ENCODE results near the gene CALML5. TPM values are rescaled to one million over a fixed set of nuclear protein-coding genes. Genes with fewer than 3 reads are reported as not detected.

The CALML5 gene
- total RNA-seq, 2 experiments from 2014 or later: not detected

DNA sequence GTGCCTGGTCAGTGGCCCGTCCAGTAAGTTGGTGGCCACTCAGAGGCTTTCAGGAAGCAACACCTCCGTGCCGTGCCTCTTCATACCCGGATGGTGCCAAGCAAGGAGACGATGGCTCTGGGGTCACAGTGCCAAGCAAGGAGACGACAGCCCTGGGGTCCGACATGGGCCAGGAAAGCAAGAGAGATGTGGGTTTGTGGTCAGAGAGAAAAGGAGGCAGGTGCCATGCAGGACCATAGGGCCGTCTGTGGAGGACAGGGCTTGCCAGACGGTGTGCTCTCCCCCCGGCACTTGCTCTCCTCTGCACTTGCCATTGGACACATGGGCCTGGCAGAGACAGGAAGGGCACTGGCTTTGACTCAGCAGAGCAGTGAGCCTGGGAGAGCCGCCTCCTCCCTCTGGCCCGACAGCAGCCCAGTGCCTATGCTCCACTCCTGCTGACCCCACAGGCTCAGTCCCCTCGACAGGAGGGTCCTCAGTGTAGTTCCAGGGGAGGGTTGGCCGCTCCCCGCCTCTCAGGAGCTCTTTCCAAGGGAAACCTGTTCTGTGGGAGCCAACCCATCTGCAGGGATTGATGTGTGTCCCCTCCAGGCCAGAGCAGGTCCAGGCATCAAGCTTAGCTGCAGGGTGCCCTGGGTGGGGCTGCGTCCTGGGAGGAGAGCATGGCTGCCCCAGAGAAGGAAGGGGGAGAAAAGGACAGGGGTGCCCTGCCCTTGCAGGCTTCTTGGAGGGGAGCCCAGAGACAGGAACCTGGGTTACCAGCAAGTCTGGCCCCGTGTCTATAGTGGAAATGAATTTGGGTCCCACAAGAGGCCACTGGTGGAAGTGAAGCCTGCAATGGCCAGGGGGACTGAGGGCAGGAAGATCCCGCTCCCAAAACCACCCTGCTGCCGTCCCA lies 7.6 kb upstream of the CALML5 start:
- Mint-ChIP-seq H3K9me3 (no peaks in the 10 kb centered on the region), H3K36me3 (no peaks in the 10 kb centered on the region), H3K4me1 (peaks cover 2% of the 10 kb centered on the region), H3K27me3 (peaks cover 11% of the 10 kb centered on the region), H3K27ac (no peak overlapping the region), H3K4me3 (no peak overlapping the region)
- POLR2A ChIA-PET: no interaction called here
- ATAC-seq (ENCODE audit: low read depth): no peak
- DNase-seq: peak; percentile 19

GRCh38 chr10:5506246-5506645 lies 6.9 kb upstream of the CALML5 start:
- DNase-seq (no peak), ATAC-seq (ENCODE audit: low read depth) (no peak)
- POLR2A ChIA-PET: no interaction called here
- H3K27ac Mint-ChIP-seq: no peak overlapping the region
- H3K4me1 Mint-ChIP-seq: peaks cover 2% of the 10 kb centered on the region
- H3K9me3 Mint-ChIP-seq: no peaks in the 10 kb centered on the region
- H3K27me3 Mint-ChIP-seq: peaks cover 13% of the 10 kb centered on the region
- H3K36me3 Mint-ChIP-seq: no peaks in the 10 kb centered on the region
- no peak overlapping the region for H3K4me3 Mint-ChIP-seq

DNA sequence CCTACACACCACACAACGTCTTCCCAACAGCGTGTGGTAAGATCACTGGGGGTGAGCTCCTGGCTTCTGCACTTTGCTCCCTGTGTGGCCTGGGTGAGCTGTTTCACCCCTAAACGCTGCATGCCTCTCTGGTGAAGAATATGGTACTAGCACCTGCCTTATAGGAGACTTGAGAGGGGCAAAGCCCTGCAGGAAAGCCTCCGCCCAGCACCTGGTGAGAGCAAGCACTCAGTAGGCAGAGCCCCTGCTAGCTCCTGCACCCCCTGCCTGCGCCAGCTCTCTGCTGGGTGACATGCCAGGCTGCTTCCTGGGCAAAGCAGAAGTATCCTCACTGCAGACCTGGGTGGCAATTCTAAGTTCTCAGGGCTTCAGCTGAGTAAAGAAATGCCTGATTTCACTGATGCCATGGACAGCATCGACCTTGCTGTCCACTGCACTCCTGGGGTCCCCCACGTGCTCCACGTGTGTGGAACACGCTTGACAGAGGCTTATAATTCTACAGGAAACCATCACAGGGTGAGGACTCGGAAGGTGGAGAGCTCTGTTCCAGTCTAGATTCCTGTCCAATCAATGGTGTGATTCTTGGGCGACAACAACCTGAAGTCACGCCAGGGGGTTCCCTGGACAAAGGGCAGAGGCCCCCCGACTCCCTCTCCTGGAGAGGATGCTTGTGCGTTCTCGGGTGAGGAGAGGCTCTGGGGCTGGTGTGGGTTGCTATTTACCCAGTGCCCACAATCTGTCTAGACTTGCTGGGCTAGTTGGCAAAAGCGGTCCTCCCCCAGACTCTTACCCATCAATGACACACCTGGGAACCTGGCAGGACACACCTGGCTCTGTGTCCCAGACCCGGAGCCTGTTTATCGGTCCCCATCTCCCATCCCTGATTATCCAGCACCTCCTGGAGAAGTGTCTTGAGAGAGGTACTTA lies 5.0 kb upstream of the CALML5 start:
- Mint-ChIP-seq H3K4me3 (no peak overlapping the region), H3K27me3 (peaks cover 22% of the 10 kb centered on the region), H3K4me1 (peaks cover 2% of the 10 kb centered on the region), H3K27ac (no peak overlapping the region), H3K9me3 (no peaks in the 10 kb centered on the region), H3K36me3 (no peaks in the 10 kb centered on the region)
- POLR2A ChIA-PET: no interaction called here
- ATAC-seq (ENCODE audit: low read depth) (no peak), DNase-seq (peak; percentile 14)

- Mint-ChIP-seq H3K4me3 (no peak overlapping the region), H3K4me1 (peaks cover 2% of the 10 kb centered on the region)
- POLR2A ChIA-PET: no interaction called here
Measured at GRCh38 chr10:5503477-5503835, 4.1 kb upstream of the CALML5 start.

GRCh38 chr10:5502571-5503476 lies 3.5 kb upstream of the CALML5 start:
- POLR2A ChIA-PET: no interaction called here
- DNase-seq (peak; percentile 15), ATAC-seq (ENCODE audit: low read depth) (no peak)
- H3K36me3 Mint-ChIP-seq: no peaks in the 10 kb centered on the region
- peaks cover 2% of the 10 kb centered on the region for H3K4me1 Mint-ChIP-seq
- H3K4me3 Mint-ChIP-seq: no peak overlapping the region
- no peaks in the 10 kb centered on the region for H3K9me3 Mint-ChIP-seq
- H3K27ac Mint-ChIP-seq: no peak overlapping the region
- H3K27me3 Mint-ChIP-seq: peaks cover 18% of the 10 kb centered on the region

More at GRCh38 chr10:5503477-5503835, 4.1 kb upstream of the CALML5 start:
- Mint-ChIP-seq H3K27me3 (peaks cover 18% of the 10 kb centered on the region), H3K27ac (no peak overlapping the region), H3K36me3 (no peaks in the 10 kb centered on the region), H3K9me3 (no peaks in the 10 kb centered on the region)
- DNase-seq (peak; percentile 15), ATAC-seq (ENCODE audit: low read depth) (no peak)

DNA sequence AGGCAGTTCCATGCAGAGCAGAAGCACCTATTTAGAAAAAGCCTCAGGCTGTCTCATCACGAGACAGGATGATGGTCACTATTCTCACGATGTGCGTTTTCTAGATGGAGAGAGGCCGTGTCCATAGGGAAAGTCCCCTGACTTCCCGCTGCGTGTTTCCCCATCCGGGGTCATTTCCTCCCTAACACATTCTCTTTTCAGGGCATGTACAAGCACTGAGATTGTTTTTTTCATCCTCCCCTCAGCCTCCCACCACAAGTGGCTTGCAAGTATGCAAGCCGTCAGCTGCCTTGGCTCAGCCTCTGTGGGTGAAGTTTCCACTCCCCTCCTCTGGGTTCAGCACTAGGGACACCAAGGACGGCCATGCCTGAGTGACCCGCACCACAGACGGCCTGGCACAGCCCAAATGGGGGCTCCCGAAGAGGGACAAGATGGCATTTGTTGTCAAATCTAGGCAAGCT lies 2.7 kb upstream of the CALML5 start:
- Mint-ChIP-seq H3K9me3 (no peaks in the 10 kb centered on the region), H3K27me3 (peaks cover 18% of the 10 kb centered on the region), H3K36me3 (no peaks in the 10 kb centered on the region), H3K4me3 (no peak overlapping the region), H3K27ac (no peak overlapping the region), H3K4me1 (peaks cover 2% of the 10 kb centered on the region)
- POLR2A ChIA-PET: no interaction called here
- ATAC-seq (ENCODE audit: low read depth) (no peak), DNase-seq (peak; percentile 19)

- H3K27me3 Mint-ChIP-seq: peaks cover 18% of the 10 kb centered on the region
- no peak for ATAC-seq (ENCODE audit: low read depth)
- no peaks in the 10 kb centered on the region for H3K36me3 Mint-ChIP-seq
- peaks cover 2% of the 10 kb centered on the region for H3K4me1 Mint-ChIP-seq
- no peak overlapping the region for H3K4me3 Mint-ChIP-seq
- DNase-seq: no peak
- no peak overlapping the region for H3K27ac Mint-ChIP-seq
- POLR2A ChIA-PET: interaction anchor here (1.4 kb wide), 1 partner anchor 51 kb away, joined by 3 read pairs; no protein-coding TSS in a partner anchor
- H3K9me3 Mint-ChIP-seq: no peaks in the 10 kb centered on the region
Measured at GRCh38 chr10:5500910-5501309, 1.5 kb upstream of the CALML5 start.

DNA sequence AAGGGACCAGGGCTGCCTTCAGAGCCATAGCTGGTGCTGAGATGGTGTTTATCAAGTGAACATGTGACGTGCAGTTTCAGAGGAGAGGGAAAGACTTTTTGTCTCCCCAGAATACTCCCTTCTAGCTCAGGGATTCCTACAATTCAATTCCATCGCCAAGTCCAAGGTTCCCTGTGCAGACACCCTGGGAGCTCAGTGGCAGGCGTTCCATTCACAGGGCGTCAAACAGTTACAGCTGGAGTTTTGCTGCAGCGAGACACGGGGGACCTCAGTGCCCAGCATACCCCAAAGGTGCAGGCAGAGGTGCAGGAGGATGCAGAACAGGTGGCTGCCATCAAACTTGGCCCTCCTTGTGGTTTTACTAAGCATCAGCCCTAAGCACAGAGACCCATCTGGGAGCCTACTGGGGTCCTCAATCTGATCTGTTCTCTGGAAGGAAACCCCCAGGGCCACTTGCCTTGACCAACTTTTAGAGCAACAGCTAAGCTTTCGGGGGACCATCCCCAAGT lies 846 bp upstream of the CALML5 start:
- Mint-ChIP-seq H3K36me3 (no peaks in the 10 kb centered on the region), H3K9me3 (no peaks in the 10 kb centered on the region), H3K4me1 (peaks cover 2% of the 10 kb centered on the region), H3K27ac (no peak overlapping the region), H3K4me3 (no peak overlapping the region), H3K27me3 (peaks cover 18% of the 10 kb centered on the region)
- POLR2A ChIA-PET: interaction anchor here (1.4 kb wide), 1 partner anchor 51 kb away, joined by 3 read pairs; no protein-coding TSS in a partner anchor
- ATAC-seq (ENCODE audit: low read depth) (no peak), DNase-seq (no peak)

- H3K4me1 Mint-ChIP-seq: peaks cover under 1% of the 10 kb centered on the region
- no peak overlapping the region for H3K4me3 Mint-ChIP-seq
- peaks cover 17% of the 10 kb centered on the region for H3K27me3 Mint-ChIP-seq
- no peaks in the 10 kb centered on the region for H3K36me3 Mint-ChIP-seq
- H3K9me3 Mint-ChIP-seq: no peaks in the 10 kb centered on the region
- DNase-seq (no peak), ATAC-seq (ENCODE audit: low read depth) (no peak)
- POLR2A ChIA-PET: no interaction called here
- no peak overlapping the region for H3K27ac Mint-ChIP-seq
Measured at GRCh38 chr10:5498791-5499492, 428 bp downstream of the CALML5 start.

GRCh38 chr10:5497948-5498730 lies 1.2 kb downstream of the CALML5 start:
- Mint-ChIP-seq H3K27me3 (peaks cover 17% of the 10 kb centered on the region), H3K4me1 (no peaks in the 10 kb centered on the region), H3K9me3 (no peaks in the 10 kb centered on the region), H3K4me3 (no peak overlapping the region), H3K36me3 (no peaks in the 10 kb centered on the region), H3K27ac (no peak overlapping the region)
- no peak for DNase-seq
- ATAC-seq (ENCODE audit: low read depth): no peak
- POLR2A ChIA-PET: no interaction called here

GRCh38 chr10:5497289-5497688 lies 2.1 kb downstream of the CALML5 start:
- POLR2A ChIA-PET: no interaction called here
- peaks cover 5% of the 10 kb centered on the region for H3K9me3 Mint-ChIP-seq

More at GRCh38 chr10:5497289-5497688, 2.1 kb downstream of the CALML5 start:
- ATAC-seq (ENCODE audit: low read depth): no peak
- no peaks in the 10 kb centered on the region for H3K36me3 Mint-ChIP-seq
- H3K27ac Mint-ChIP-seq: no peak overlapping the region
- H3K4me3 Mint-ChIP-seq: no peak overlapping the region
- peaks cover 12% of the 10 kb centered on the region for H3K27me3 Mint-ChIP-seq
- H3K4me1 Mint-ChIP-seq: no peaks in the 10 kb centered on the region
- no peak for DNase-seq
